ENCODE data around the gene SPATA33. TPM values are rescaled to one million over a fixed set of nuclear protein-coding genes. Genes with fewer than 3 reads are reported as not detected.
A peak's percentile ranks its signal among the peaks of the same experiment; 100 is the strongest.
"Not testable (repeated sequence)": the region's sequence is repeated elsewhere in the genome, so short reads cannot be mapped to it uniquely, and the experiment has no call there.

The SPATA33 gene
- polyA plus RNA-seq, 4 donors: 13.9 to 16.6 (median 15.6) TPM

DNA sequence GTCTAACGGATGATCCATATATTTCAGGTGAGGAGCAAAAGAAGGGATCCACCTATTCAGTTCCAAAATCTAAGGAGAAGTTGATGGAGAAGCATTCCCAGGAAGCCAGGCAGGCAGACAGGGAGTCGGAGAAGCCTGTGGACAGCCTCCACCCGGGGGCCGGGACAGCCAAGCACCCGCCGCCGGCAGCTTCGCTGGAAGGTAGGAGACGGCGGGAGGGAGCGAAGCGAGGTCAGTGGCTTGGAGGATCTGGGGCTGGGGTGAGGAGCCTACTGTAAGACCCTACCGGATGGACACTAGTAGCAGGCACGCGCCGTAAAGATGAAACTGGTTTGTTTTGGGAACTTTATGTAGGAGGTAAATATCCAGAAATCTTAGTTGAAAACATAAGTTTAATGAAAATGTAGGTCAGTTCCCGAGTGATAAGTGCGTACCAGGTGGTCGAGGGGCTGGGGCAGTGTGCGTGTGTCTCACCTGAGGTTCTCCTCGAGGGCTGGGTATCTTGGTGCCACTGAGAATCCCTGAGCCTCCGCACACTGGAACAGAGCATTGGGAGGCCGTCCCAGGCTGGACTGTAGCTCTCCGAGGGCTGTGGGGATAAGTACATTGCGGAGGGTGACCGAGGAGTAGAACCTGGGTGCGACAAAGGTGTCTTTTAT is 714 bp downstream of the SPATA33 start:
- DNase-seq (ENCODE audit: low read depth in 4 of 4, low spot score in 2 of 4): peak in 1 of 4 donors; percentile 15

- DNase-seq (ENCODE audit: low read depth in 4 of 4, low spot score in 2 of 4): no peak
Measured at GRCh38 chr16:89660146-89660545, 2.5 kb downstream of the SPATA33 start.

GRCh38 chr16:89661215-89661614 is 3.6 kb downstream of the SPATA33 start:
- DNase-seq (ENCODE audit: low read depth in 4 of 4, low spot score in 2 of 4): no peak

- not testable (repeated sequence) for DNase-seq (ENCODE audit: low read depth in 4 of 4, low spot score in 2 of 4)
Measured at GRCh38 chr16:89664238-89664637, 6.6 kb downstream of the SPATA33 start.

GRCh38 chr16:89667000-89667399 is 9.4 kb downstream of the SPATA33 start:
- DNase-seq (ENCODE audit: low read depth in 4 of 4, low spot score in 2 of 4): not testable (repeated sequence)

DNA sequence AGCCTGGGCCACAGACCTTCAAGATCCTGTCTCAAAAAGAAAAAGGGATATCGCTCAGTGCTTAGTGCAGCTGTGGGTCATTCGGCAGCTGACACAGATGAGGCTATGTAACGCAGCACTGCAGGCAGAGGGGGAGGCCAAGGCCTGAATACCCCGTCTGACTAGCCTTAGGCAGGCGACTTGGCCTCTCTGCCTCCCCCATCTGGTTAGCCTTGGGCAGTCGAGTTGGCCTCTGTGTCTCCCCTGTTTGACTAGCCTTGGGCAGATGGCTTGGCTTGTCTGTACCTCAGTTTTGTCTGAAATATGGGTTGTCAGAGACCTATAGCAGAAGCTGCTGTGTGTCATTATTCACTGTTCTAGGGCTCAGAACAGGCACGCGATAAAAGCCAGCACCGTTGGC is 10.0 kb downstream of the SPATA33 start:
- DNase-seq (ENCODE audit: low read depth in 4 of 4, low spot score in 2 of 4): no peak

DNA sequence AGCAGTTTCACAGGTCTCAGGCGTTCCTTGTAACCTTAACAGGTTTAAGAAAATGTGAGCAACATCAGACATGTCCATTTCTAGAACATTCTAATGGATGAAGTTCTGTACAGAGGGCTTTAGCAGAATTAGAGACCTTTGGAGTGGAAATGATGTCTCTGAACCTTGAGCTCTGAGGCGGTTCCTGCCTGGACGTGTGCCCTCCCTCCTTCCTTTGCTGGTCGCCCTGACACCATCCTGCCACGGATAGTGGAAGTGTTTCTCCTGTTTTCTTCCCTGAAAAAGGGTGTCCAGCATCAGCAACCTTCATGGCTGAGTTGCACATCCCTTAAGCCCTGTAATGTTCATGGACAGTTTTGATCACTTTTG is 11.1 kb downstream of the SPATA33 start:
- DNase-seq (ENCODE audit: low read depth in 4 of 4, low spot score in 2 of 4): no peak

GRCh38 chr16:89669755-89670154 is 12.1 kb downstream of the SPATA33 start:
- DNase-seq (ENCODE audit: low read depth in 4 of 4, low spot score in 2 of 4): no peak

DNA sequence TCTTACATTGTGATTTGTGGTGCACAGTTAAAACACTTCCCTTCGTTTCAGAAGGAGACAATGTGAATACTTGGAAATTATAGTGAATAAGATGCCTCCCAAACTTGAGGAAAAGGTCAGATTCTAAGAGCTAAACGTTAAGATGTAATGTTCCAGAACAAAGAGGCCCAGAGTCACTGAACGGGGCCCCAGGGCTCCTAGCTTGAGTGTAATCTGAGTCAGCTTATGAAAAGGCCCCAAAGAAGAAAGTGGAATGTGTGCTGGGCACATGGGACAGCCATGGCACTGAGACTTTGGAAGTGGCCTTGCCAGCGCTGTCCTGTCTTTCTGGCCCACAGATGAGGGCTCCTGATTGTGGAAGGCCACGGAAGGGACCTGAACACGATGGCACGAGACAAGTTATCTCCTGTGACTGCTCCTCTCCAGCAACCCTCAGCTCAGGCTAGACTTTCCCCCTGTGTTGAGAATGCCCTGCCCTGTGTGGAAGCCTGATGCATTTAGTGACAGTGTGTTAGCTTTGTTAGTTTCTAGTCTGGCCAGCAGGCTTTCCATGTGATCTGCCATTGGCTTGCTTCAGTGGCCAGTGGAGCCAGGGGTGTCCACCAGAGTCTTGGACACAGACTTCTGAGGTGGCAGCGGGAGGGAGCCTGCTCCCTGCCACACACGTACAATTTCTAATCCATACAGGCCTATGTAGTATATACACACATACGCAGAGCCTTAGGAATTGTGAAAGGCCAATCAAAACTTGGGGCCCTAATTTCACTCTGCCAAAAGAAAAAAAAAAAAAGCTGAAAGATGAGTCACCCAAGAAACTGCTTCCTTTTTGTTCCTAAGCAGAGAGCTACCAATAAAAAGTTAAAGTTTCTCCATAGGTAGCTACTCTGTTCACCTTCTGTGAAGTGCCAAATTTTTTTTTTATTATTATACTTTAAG is 13.1 kb downstream of the SPATA33 start:
- DNase-seq (ENCODE audit: low read depth in 4 of 4, low spot score in 2 of 4): no peak

- DNase-seq (ENCODE audit: low read depth in 4 of 4, low spot score in 2 of 4): not testable (repeated sequence)
Measured at GRCh38 chr16:89671565-89671964, 13.9 kb downstream of the SPATA33 start.

DNA sequence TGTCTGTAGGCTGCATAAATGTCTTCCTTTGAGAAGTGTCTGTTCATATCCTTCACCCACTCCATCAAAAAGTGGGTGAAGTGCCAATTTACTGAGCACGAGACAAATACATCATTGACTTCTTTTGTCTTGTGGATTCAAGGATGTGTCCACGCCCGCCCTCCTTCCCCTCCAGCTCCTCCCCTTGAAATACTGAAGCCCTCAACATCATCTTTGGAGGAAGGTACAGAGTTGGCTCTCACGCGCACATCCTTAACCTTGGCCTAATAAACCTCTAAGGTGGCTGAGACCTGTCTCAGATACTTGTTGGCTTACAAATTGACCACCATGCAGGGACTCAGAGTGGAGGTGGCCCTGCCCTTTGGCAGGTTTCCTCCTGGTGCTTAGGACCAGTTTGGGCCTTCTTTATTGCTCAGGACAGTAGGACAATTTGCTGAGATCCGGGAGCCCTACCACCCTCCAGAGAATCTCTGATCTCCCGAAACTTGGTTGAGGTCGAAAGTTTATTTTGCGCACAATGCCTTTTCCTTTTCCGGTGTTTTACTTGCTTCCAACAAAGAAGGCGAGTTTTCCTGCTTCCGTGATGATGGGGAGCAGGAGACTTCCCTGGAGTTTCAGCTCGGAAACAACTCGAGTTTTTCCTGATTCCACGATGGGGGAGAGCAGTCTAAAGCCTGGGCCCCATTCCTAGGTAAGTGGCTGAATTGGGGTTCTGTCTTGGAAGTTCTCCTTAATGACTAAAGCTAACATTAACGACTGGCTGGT is 14.7 kb downstream of the SPATA33 start:
- no peak for DNase-seq (ENCODE audit: low read depth in 4 of 4, low spot score in 2 of 4)

GRCh38 chr16:89678258-89678657 is 20.6 kb downstream of the SPATA33 start:
- DNase-seq (ENCODE audit: low read depth in 4 of 4, low spot score in 2 of 4): no peak

GRCh38 chr16:89685916-89686315 is 28.3 kb downstream of the SPATA33 start:
- DNase-seq (ENCODE audit: low read depth in 4 of 4, low spot score in 2 of 4): no peak

DNA sequence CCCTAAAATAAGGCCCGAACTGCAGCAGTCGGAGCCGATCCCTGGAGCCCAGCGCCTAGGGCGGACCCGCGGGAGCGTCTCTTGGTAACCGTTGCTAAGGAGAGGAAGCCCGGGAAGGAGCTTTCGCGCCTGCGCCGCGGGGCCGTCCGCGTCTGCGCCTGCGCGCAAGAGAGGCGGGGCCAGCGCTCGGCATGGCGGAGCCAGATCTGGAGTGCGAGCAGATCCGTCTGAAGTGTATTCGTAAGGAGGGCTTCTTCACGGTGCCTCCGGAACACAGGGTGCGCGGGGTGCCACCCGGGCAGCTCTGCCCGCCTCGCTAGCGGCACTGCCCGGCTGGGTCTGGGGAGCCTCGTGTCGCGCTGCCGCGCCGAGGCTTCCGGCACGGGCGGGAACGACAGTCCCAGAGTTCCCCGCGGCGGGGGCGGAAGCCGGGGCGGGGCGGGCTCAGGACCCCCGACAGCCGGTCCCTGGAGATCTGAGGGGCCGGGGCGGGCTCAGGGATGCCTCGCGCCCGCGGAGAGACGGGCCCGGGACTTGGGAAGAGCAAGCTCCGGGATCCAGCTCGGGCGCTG is 29.0 kb downstream of the SPATA33 start, which contains the start of gene CDK10:
Gene CDK10 (plus strand): TSS at position 170 of the 572 bp plus-strand sequence. CDS start 22 bp downstream, at position 192.
- peak; percentile 79 to 83 (median 80) for DNase-seq (ENCODE audit: low read depth in 4 of 4, low spot score in 2 of 4)

DNA sequence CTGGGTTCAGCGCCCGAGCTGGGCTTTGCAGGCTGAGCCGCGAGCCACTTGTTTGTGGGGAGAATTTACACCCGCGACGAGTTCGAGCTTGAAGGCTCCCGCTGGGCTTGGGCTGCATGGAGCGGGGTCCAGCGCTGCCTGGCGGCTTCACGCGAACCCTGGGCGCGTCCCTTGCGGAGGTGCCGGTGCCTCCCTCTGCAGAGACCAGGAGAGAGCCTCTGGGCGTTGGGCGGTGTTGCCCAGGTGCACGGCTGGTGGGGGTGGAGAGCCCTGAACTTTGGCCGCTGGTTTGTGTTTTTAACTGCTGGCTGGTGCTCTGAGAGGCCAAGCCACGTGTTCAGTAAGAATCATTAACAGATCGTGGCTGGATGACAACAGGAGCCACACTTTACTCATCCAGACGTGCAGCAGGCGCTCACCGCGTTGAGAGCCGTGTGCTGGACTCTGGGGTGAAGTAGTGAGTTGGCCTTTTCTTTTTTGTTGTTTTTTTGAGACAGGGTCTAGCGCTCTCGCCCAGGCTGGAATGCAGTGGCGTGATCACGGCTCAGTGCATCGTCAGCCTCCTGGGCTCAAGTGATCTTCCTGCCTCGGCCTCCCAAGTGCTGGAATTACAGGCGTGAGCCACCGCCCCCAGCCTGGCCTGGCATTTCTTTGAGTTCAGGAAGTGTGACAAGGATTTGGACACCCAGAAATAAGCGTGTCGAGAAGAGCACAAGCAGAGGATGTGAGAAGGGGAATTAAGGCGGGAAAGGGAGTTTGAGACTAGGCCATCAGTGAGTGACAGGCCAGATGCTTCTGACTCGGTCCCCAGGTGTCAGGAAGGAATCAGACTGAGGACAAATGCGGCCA is 29.7 kb downstream of the SPATA33 start:
- DNase-seq (ENCODE audit: low read depth in 4 of 4, low spot score in 2 of 4): peak in 1 of 4 donors; percentile 38

DNA sequence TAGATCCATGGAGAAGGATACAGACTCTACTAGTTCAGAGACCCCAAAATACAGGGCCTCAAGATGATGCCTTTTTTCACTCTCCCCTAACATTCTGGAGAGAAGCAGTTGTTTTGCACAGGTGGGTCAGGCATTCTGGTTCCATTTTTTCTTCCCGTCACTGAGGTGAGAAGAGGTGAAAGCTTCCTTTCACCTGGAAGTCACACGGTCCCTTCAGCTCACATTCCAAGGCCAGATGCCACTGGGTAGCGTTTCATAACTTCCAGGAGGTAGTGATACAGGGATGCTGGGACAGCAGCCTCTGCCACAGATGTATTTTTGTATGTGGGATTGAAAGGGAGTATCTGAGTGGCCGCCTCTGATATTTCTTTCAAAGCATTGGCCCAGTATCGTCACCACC is 30.8 kb downstream of the SPATA33 start:
- DNase-seq (ENCODE audit: low read depth in 4 of 4, low spot score in 2 of 4): no peak

- no peak for DNase-seq (ENCODE audit: low read depth in 4 of 4, low spot score in 2 of 4)
Measured at GRCh38 chr16:89689142-89689541, 31.5 kb downstream of the SPATA33 start.

GRCh38 chr16:89689621-89690020 is 32.0 kb downstream of the SPATA33 start:
- not testable (repeated sequence) for DNase-seq (ENCODE audit: low read depth in 4 of 4, low spot score in 2 of 4)

- DNase-seq (ENCODE audit: low read depth in 4 of 4, low spot score in 2 of 4): no peak
Measured at GRCh38 chr16:89690392-89690901, 32.8 kb downstream of the SPATA33 start.

Data from left renal cortex interstitium (tissue), 4 donors.